Measurements from ENCODE around the gene RPL36.

The RPL36 gene

GRCh38 chr19:5690955-5691821 lies 1.1 kb downstream of the RPL36 start:
- Mint-ChIP-seq H3K27me3 (ENCODE audit: low read depth) (no peaks in the 10 kb centered on the region), H3K36me3 (ENCODE audit: low read depth) (peaks cover 22% of the 10 kb centered on the region), H3K4me3 (peak overlapping the region; percentile 97), H3K9me3 (no peaks in the 10 kb centered on the region), H3K4me1 (ENCODE audit: low read depth) (peaks cover 23% of the 10 kb centered on the region), H3K27ac (peak overlapping the region; percentile 92)

GRCh38 chr19:5691822-5692722 lies 2.0 kb downstream of the RPL36 start:
- peaks cover 19% of the 10 kb centered on the region for H3K4me1 Mint-ChIP-seq (ENCODE audit: low read depth)
- H3K36me3 Mint-ChIP-seq (ENCODE audit: low read depth): peaks cover 22% of the 10 kb centered on the region

GRCh38 chr19:5692723-5693194 lies 2.7 kb downstream of the RPL36 start:
- H3K27ac Mint-ChIP-seq: peak overlapping the region; percentile 3
- peaks cover 22% of the 10 kb centered on the region for H3K36me3 Mint-ChIP-seq (ENCODE audit: low read depth)
- H3K4me1 Mint-ChIP-seq (ENCODE audit: low read depth): peaks cover 19% of the 10 kb centered on the region
- peak overlapping the region; percentile 71 for H3K4me3 Mint-ChIP-seq
- no peaks in the 10 kb centered on the region for H3K27me3 Mint-ChIP-seq (ENCODE audit: low read depth)
- H3K9me3 Mint-ChIP-seq: no peaks in the 10 kb centered on the region

More at GRCh38 chr19:5691822-5692722, 2.0 kb downstream of the RPL36 start:
- Mint-ChIP-seq H3K27ac (peak overlapping the region; percentile 31), H3K27me3 (ENCODE audit: low read depth) (no peaks in the 10 kb centered on the region), H3K4me3 (peak overlapping the region; percentile 97), H3K9me3 (no peaks in the 10 kb centered on the region)

GRCh38 chr19:5693195-5694166 lies 3.4 kb downstream of the RPL36 start:
- H3K4me3 Mint-ChIP-seq: no peak overlapping the region
- H3K4me1 Mint-ChIP-seq (ENCODE audit: low read depth): peaks cover 15% of the 10 kb centered on the region
- no peaks in the 10 kb centered on the region for H3K9me3 Mint-ChIP-seq
- no peak overlapping the region for H3K27ac Mint-ChIP-seq
- no peaks in the 10 kb centered on the region for H3K27me3 Mint-ChIP-seq (ENCODE audit: low read depth)
- H3K36me3 Mint-ChIP-seq (ENCODE audit: low read depth): peaks cover 22% of the 10 kb centered on the region

GRCh38 chr19:5694167-5694955 lies 4.3 kb downstream of the RPL36 start:
- Mint-ChIP-seq H3K4me1 (ENCODE audit: low read depth) (peaks cover 14% of the 10 kb centered on the region), H3K9me3 (no peaks in the 10 kb centered on the region), H3K4me3 (no peak overlapping the region), H3K27ac (no peak overlapping the region), H3K27me3 (ENCODE audit: low read depth) (no peaks in the 10 kb centered on the region), H3K36me3 (ENCODE audit: low read depth) (peaks cover 28% of the 10 kb centered on the region)

GRCh38 chr19:5694956-5695648 lies 5.0 kb downstream of the RPL36 start:
- Mint-ChIP-seq H3K9me3 (no peaks in the 10 kb centered on the region), H3K27ac (no peak overlapping the region), H3K27me3 (ENCODE audit: low read depth) (no peaks in the 10 kb centered on the region), H3K4me1 (ENCODE audit: low read depth) (peaks cover 10% of the 10 kb centered on the region), H3K36me3 (ENCODE audit: low read depth) (peaks cover 27% of the 10 kb centered on the region), H3K4me3 (no peak overlapping the region)

- H3K27ac Mint-ChIP-seq: no peak overlapping the region
- no peaks in the 10 kb centered on the region for H3K9me3 Mint-ChIP-seq
- H3K36me3 Mint-ChIP-seq (ENCODE audit: low read depth): peaks cover 20% of the 10 kb centered on the region
- H3K27me3 Mint-ChIP-seq (ENCODE audit: low read depth): no peaks in the 10 kb centered on the region
- H3K4me1 Mint-ChIP-seq (ENCODE audit: low read depth): peaks cover 7% of the 10 kb centered on the region
- no peak overlapping the region for H3K4me3 Mint-ChIP-seq
These were observed 5.6 kb downstream of the RPL36 start for GRCh38 chr19:5695649-5696195.

- no peaks in the 10 kb centered on the region for H3K27me3 Mint-ChIP-seq (ENCODE audit: low read depth)
- no peaks in the 10 kb centered on the region for H3K9me3 Mint-ChIP-seq
- H3K4me3 Mint-ChIP-seq: no peak overlapping the region
- H3K27ac Mint-ChIP-seq: no peak overlapping the region
- peaks cover 18% of the 10 kb centered on the region for H3K36me3 Mint-ChIP-seq (ENCODE audit: low read depth)
- peaks cover 6% of the 10 kb centered on the region for H3K4me1 Mint-ChIP-seq (ENCODE audit: low read depth)
These were observed 6.3 kb downstream of the RPL36 start for GRCh38 chr19:5696196-5697021.

- Mint-ChIP-seq H3K27me3 (ENCODE audit: low read depth) (no peaks in the 10 kb centered on the region), H3K4me3 (no peak overlapping the region), H3K4me1 (ENCODE audit: low read depth) (peaks cover 2% of the 10 kb centered on the region), H3K9me3 (no peaks in the 10 kb centered on the region), H3K27ac (no peak overlapping the region), H3K36me3 (ENCODE audit: low read depth) (peaks cover 18% of the 10 kb centered on the region)
These were observed 7.2 kb downstream of the RPL36 start for GRCh38 chr19:5697022-5697889.

- Mint-ChIP-seq H3K4me3 (no peak overlapping the region), H3K36me3 (ENCODE audit: low read depth) (peaks cover 16% of the 10 kb centered on the region), H3K4me1 (ENCODE audit: low read depth) (no peaks in the 10 kb centered on the region), H3K9me3 (no peaks in the 10 kb centered on the region), H3K27me3 (ENCODE audit: low read depth) (no peaks in the 10 kb centered on the region), H3K27ac (no peak overlapping the region)
These were observed 8.0 kb downstream of the RPL36 start for GRCh38 chr19:5697890-5698634.

Data from T-helper 1 cell treated with Interleukin-12 subunit alpha and Interleukin-12 subunit beta and Interleukin-4 antibody, amounts not matched to agents 30 μg/mL and 1 μg/mL, for 36 hours (primary cell).